Loucy (cell line): ENCODE data around the gene GPRC5C.

Experiments used
- EZH2phosphoT487 ChIP-seq: fragments of 200-600 bp; IDR thresholded peaks from 2 replicates; pipeline ENCODE4 v1.6.1; 2018; ENCODE audit warnings: antibody characterized with exemption, mild to moderate bottlenecking, moderate library complexity, borderline replicate concordance
- TF ChIP-seq, protein P1 (sequence below): fragments of 200-600 bp; sonication (generic); conservative IDR thresholded peaks from 2 replicates; pipeline ENCODE4 v1.5.1; 2014; ENCODE audit warnings: mild to moderate bottlenecking, antibody characterized with exemption, low read length

DNA sequence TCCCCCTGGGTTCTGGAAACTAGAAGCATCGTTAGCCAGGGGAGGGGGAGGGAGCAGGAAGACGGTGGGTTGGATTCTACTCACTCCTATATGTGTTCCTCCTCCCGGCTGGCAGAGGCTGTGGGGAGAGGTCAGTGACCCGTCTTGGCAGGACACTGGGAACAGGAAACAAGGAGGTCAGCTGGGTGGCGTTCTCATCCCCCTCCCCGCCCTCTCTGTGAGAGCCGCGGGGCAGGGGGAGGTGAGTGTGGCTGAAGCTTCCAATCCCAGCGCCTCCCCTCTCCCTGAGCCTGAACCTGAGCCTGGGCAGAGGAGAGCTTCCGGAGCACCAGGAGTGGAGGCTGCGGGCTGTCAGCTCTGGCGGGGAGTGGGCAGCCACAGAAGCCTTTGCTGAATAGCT is 12.5 kb downstream of the GPRC5C start:
- TF ChIP-seq, protein P1, sequence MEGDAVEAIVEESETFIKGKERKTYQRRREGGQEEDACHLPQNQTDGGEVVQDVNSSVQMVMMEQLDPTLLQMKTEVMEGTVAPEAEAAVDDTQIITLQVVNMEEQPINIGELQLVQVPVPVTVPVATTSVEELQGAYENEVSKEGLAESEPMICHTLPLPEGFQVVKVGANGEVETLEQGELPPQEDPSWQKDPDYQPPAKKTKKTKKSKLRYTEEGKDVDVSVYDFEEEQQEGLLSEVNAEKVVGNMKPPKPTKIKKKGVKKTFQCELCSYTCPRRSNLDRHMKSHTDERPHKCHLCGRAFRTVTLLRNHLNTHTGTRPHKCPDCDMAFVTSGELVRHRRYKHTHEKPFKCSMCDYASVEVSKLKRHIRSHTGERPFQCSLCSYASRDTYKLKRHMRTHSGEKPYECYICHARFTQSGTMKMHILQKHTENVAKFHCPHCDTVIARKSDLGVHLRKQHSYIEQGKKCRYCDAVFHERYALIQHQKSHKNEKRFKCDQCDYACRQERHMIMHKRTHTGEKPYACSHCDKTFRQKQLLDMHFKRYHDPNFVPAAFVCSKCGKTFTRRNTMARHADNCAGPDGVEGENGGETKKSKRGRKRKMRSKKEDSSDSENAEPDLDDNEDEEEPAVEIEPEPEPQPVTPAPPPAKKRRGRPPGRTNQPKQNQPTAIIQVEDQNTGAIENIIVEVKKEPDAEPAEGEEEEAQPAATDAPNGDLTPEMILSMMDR, result no peak
- no peak for TF ChIP-seq EZH2phosphoT487
